SK-N-SH treated with all-trans-retinoic acid at 6 μM for 48 hours (cell line): ENCODE data around the gene OGDHL.

ENCODE experiments used
- CREB5 ChIP-seq: fragments of 250-450 bp; sonication (Bioruptor Pico); IDR thresholded peaks from 2 replicates; pipeline ENCODE4 v1.5.1; 2020; ENCODE audit warnings: low read depth, mild to moderate bottlenecking, moderate library complexity
- CSDC2 ChIP-seq: fragments of 250-450 bp; sonication (Bioruptor Pico); IDR thresholded peaks from 2 replicates; pipeline ENCODE4 v1.5.0; 2020; ENCODE audit warnings: mild to moderate bottlenecking, moderate library complexity
- CSRNP3 ChIP-seq: fragments of 250-450 bp; sonication (Bioruptor Pico); IDR thresholded peaks from 2 replicates; pipeline ENCODE4 v1.5.1; 2021; ENCODE audit warnings: mild to moderate bottlenecking, moderate library complexity
- GLIS3 ChIP-seq: fragments of 250-450 bp; sonication (Bioruptor Pico); IDR thresholded peaks from 2 replicates; pipeline ENCODE4 v1.5.0; 2020; ENCODE audit warnings: mild to moderate bottlenecking, moderate library complexity
- ISL1 ChIP-seq: fragments of 250-450 bp; sonication (Bioruptor Pico); IDR thresholded peaks from 2 replicates; pipeline ENCODE4 v2.1.2; 2022; ENCODE audit warnings: mild to moderate bottlenecking, moderate library complexity
- OSR1 ChIP-seq: fragments of 250-450 bp; sonication (Bioruptor Pico); IDR thresholded peaks from 2 replicates; pipeline ENCODE4 v1.8.0; 2022; ENCODE audit warnings: moderate library complexity, mild to moderate bottlenecking, inconsistent platforms
- PATZ1 ChIP-seq: fragments of 250-450 bp; sonication (Bioruptor Pico); IDR thresholded peaks from 2 replicates; pipeline ENCODE4 v1.8.0; 2020; ENCODE audit warnings: mild to moderate bottlenecking, moderate library complexity, borderline replicate concordance
- PPARA ChIP-seq: fragments of 250-450 bp; sonication (Bioruptor Pico); IDR thresholded peaks from 2 replicates; pipeline ENCODE4 v1.5.0; 2020; ENCODE audit warnings: mild to moderate bottlenecking, borderline replicate concordance
- RARB ChIP-seq: fragments of 250-450 bp; sonication (Bioruptor Pico); IDR thresholded peaks from 2 replicates; pipeline ENCODE4 v1.8.0; 2021; ENCODE audit warnings: mild to moderate bottlenecking, moderate library complexity
- SNAI2 ChIP-seq: fragments of 250-450 bp; sonication (Bioruptor Pico); IDR thresholded peaks from 2 replicates; pipeline ENCODE4 v1.5.0; 2020; ENCODE audit warnings: mild to moderate bottlenecking, moderate library complexity
- ZFP3 ChIP-seq: fragments of 250-450 bp; sonication (Bioruptor Pico); IDR thresholded peaks from 2 replicates; pipeline ENCODE4 v1.5.0; 2020; ENCODE audit warnings: mild to moderate bottlenecking, moderate library complexity
- ZFP30 ChIP-seq: fragments of 450-650 bp; formaldehyde crosslinking; IDR thresholded peaks from 2 replicates; pipeline ENCODE4 v1.5.0; 2022; ENCODE audit warnings: mild to moderate bottlenecking, moderate library complexity

- no peak for TF ChIP-seq GLIS3 (CRISPR knock-in tag)
- TF ChIP-seq SNAI2 (CRISPR knock-in tag): no peak
- TF ChIP-seq ZFP3: no peak
- no peak for TF ChIP-seq CSDC2
- no peak for TF ChIP-seq CREB5 (CRISPR knock-in tag)
- no peak for TF ChIP-seq ISL1 (CRISPR knock-in tag)
- TF ChIP-seq CSRNP3: no peak
- TF ChIP-seq ZFP30 (CRISPR knock-in tag): no peak
- no peak for TF ChIP-seq PPARA
- TF ChIP-seq PATZ1 (CRISPR knock-in tag): no peak
- no peak for TF ChIP-seq RARB
- no peak for TF ChIP-seq OSR1 (CRISPR knock-in tag)
Observed at GRCh38 chr10:49741108-49741995, 20.8 kb downstream of the OGDHL start.
